CD4-positive, alpha-beta T cell treated with Interferon gamma for 1 hour (primary cell): Measurements from ENCODE around the gene PLA2G4A.
"Not testable (repeated sequence)": the region's sequence is repeated elsewhere in the genome, so short reads cannot be mapped to it uniquely, and the experiment has no call there.

ENCODE experiments used
- DNase-seq: peaks from one replicate; pipeline ENCODE4 v3.0.0-alpha.2; 2020

PLA2G4A gene

GRCh38 chr1:186875896-186876835, 47.4 kb downstream of the PLA2G4A start:
- no peak for DNase-seq

- DNase-seq = no peak
These were observed 49.6 kb downstream of the PLA2G4A start for GRCh38 chr1:186878356-186878755.

GRCh38 chr1:186880982-186881381, 52.2 kb downstream of the PLA2G4A start:
- no peak for DNase-seq

- DNase-seq = no peak
These were observed 53.8 kb downstream of the PLA2G4A start for GRCh38 chr1:186882372-186883134.

- no peak for DNase-seq
These were observed 55.5 kb downstream of the PLA2G4A start for GRCh38 chr1:186884251-186884650.

GRCh38 chr1:186887203-186887602, 58.5 kb downstream of the PLA2G4A start:
- no peak for DNase-seq

GRCh38 chr1:186888367-186888766, 59.6 kb downstream of the PLA2G4A start:
- DNase-seq = no peak

GRCh38 chr1:186892936-186893335, 64.2 kb downstream of the PLA2G4A start:
- no peak for DNase-seq

GRCh38 chr1:186894415-186894814, 65.7 kb downstream of the PLA2G4A start:
- no peak for DNase-seq

- no peak for DNase-seq
These were observed 67.5 kb downstream of the PLA2G4A start for GRCh38 chr1:186896211-186896610.

GRCh38 chr1:186897008-186897407, 68.3 kb downstream of the PLA2G4A start:
- no peak for DNase-seq

GRCh38 chr1:186899577-186899976, 70.8 kb downstream of the PLA2G4A start:
- DNase-seq = no peak

GRCh38 chr1:186899977-186900376, 71.2 kb downstream of the PLA2G4A start:
- DNase-seq = no peak

GRCh38 chr1:186900539-186901237, 71.9 kb downstream of the PLA2G4A start:
- DNase-seq = no peak

GRCh38 chr1:186901631-186902030, 72.9 kb downstream of the PLA2G4A start:
- no peak for DNase-seq

GRCh38 chr1:186903374-186904136, 74.8 kb downstream of the PLA2G4A start:
- no peak for DNase-seq

- DNase-seq = no peak
These were observed 75.6 kb downstream of the PLA2G4A start for GRCh38 chr1:186904361-186904760.

- no peak for DNase-seq
These were observed 76.8 kb downstream of the PLA2G4A start for GRCh38 chr1:186905561-186905960.

- DNase-seq = no peak
These were observed 86.8 kb downstream of the PLA2G4A start for GRCh38 chr1:186915555-186915954.

- not testable (repeated sequence) for DNase-seq
These were observed 88.5 kb downstream of the PLA2G4A start for GRCh38 chr1:186917106-186917786.

GRCh38 chr1:186921386-186921785, 92.6 kb downstream of the PLA2G4A start:
- not testable (repeated sequence) for DNase-seq

GRCh38 chr1:186922814-186923213, 94.1 kb downstream of the PLA2G4A start:
- not testable (repeated sequence) for DNase-seq
